Activated CD8-positive, alpha-beta memory T cell treated with anti-CD3 and anti-CD28 coated beads for 24 hours (primary cell): ENCODE data around the gene TYRP1.
"Not testable (repeated sequence)": the region's sequence is repeated elsewhere in the genome, so short reads cannot be mapped to it uniquely, and the experiment has no call there.

ENCODE experiments used
- DNase-seq: peaks from one replicate; pipeline ENCODE4 v3.0.0-alpha.2; 2020

TYRP1 gene

GRCh38 chr9:12693141-12693540, at the start of gene TYRP1:
TYRP1 (plus strand) TSS chr9:12693385; CDS start chr9:12693997, 612 bp downstream.
- no peak for DNase-seq

- DNase-seq = no peak
Observed at GRCh38 chr9:12643686-12644085, 49.5 kb upstream of the TYRP1 start.

- no peak for DNase-seq
Observed at GRCh38 chr9:12648925-12649324, 44.3 kb upstream of the TYRP1 start.

- no peak for DNase-seq
Observed at GRCh38 chr9:12651125-12651524, 42.1 kb upstream of the TYRP1 start.

- no peak for DNase-seq
Observed at GRCh38 chr9:12652973-12653372, 40.2 kb upstream of the TYRP1 start.

GRCh38 chr9:12656803-12657202, 36.4 kb upstream of the TYRP1 start:
- DNase-seq = no peak

GRCh38 chr9:12657233-12657632, 36.0 kb upstream of the TYRP1 start:
- DNase-seq = no peak

- no peak for DNase-seq
Observed at GRCh38 chr9:12657998-12658397, 35.2 kb upstream of the TYRP1 start.

GRCh38 chr9:12658531-12659209, 34.5 kb upstream of the TYRP1 start:
- DNase-seq = no peak

- DNase-seq = no peak
Observed at GRCh38 chr9:12659220-12659619, 34.0 kb upstream of the TYRP1 start.

GRCh38 chr9:12666813-12667212, 26.4 kb upstream of the TYRP1 start:
- no peak for DNase-seq

- DNase-seq = no peak
Observed at GRCh38 chr9:12667892-12668291, 25.3 kb upstream of the TYRP1 start.

GRCh38 chr9:12670006-12670405, 23.2 kb upstream of the TYRP1 start:
- DNase-seq = no peak

- DNase-seq = no peak
Observed at GRCh38 chr9:12674961-12675360, 18.2 kb upstream of the TYRP1 start.

GRCh38 chr9:12677462-12678126, 15.6 kb upstream of the TYRP1 start:
- DNase-seq = not testable (repeated sequence)

GRCh38 chr9:12680341-12680740, 12.8 kb upstream of the TYRP1 start:
- DNase-seq = no peak

- DNase-seq = no peak
Observed at GRCh38 chr9:12680757-12681156, 12.4 kb upstream of the TYRP1 start.

GRCh38 chr9:12681620-12682019, 11.6 kb upstream of the TYRP1 start:
- no peak for DNase-seq

- DNase-seq = no peak
Observed at GRCh38 chr9:12684974-12685373, 8.2 kb upstream of the TYRP1 start.

GRCh38 chr9:12689233-12689632, 4.0 kb upstream of the TYRP1 start:
- DNase-seq = no peak

- DNase-seq = no peak
Observed at GRCh38 chr9:12694013-12694412, 828 bp downstream of the TYRP1 start.

GRCh38 chr9:12695474-12695873, 2.3 kb downstream of the TYRP1 start:
- DNase-seq = no peak

- DNase-seq = no peak
Observed at GRCh38 chr9:12696931-12697622, 3.9 kb downstream of the TYRP1 start.

- no peak for DNase-seq
Observed at GRCh38 chr9:12697719-12698118, 4.5 kb downstream of the TYRP1 start.
